Nephron progenitor cell (in vitro differentiated cells): ENCODE measurements around the gene TEX12.

ENCODE experiments used
- DNase-seq: peaks from one replicate; pipeline ENCODE4 v3.0.0; 2021
- H3K27ac Mint-ChIP-seq: 2 replicates; pipeline ENCODE4 v1.8.0; 2021; ENCODE audit warnings: mild to moderate bottlenecking, moderate library complexity, mixed read lengths
- H3K27me3 Mint-ChIP-seq: 2 replicates; pipeline ENCODE4 v1.8.0; 2021; ENCODE audit warnings: mild to moderate bottlenecking, low read depth, mixed read lengths; ENCODE audit not compliant: poor library complexity
- H3K36me3 Mint-ChIP-seq: 2 replicates; pipeline ENCODE4 v1.8.0; 2021; ENCODE audit warnings: low read depth, mixed read lengths
- H3K4me1 Mint-ChIP-seq: 2 replicates; pipeline ENCODE4 v1.8.0; 2021; ENCODE audit warnings: mixed read lengths
- H3K4me3 Mint-ChIP-seq: 2 replicates; pipeline ENCODE4 v1.8.0; 2021; ENCODE audit warnings: mild to moderate bottlenecking, moderate library complexity, mixed read lengths
- H3K9me3 Mint-ChIP-seq: 2 replicates; pipeline ENCODE4 v1.8.0; 2021; ENCODE audit warnings: mild to moderate bottlenecking, moderate library complexity, mixed read lengths
- TF ChIP-seq, protein P1 (sequence below): fragments of 200-600 bp; sonication (generic); IDR thresholded peaks from 2 replicates; pipeline ENCODE4 v1.5.0; 2021; ENCODE audit warnings: antibody characterized with exemption

Gene TEX12

DNA sequence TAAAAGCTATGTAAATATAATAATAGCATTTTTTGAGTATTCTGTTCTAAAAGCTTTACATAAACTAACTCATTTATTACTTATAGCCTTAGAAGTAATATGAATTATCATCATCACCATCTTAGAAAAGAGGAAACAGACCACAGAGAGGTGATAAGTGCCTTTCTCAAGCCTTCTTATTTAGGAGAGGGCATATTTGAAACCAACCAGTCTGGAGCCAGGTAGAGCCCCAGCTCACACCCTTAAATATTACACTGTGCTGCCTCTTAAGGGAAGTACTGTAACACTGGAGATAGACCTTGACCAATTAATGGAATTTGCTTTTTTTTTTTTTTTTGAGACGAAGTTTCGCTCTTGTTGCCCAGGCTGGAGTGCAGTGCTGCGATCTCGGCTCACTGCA is 10.4 kb downstream of the TEX12 start:
- peaks cover 11% of the 10 kb centered on the region for H3K9me3 Mint-ChIP-seq
- H3K4me1 Mint-ChIP-seq: peaks cover 35% of the 10 kb centered on the region
- peaks cover 7% of the 10 kb centered on the region for H3K36me3 Mint-ChIP-seq
- no peak overlapping the region for H3K27ac Mint-ChIP-seq
- H3K27me3 Mint-ChIP-seq: peaks cover 13% of the 10 kb centered on the region
- TF ChIP-seq, protein P1, sequence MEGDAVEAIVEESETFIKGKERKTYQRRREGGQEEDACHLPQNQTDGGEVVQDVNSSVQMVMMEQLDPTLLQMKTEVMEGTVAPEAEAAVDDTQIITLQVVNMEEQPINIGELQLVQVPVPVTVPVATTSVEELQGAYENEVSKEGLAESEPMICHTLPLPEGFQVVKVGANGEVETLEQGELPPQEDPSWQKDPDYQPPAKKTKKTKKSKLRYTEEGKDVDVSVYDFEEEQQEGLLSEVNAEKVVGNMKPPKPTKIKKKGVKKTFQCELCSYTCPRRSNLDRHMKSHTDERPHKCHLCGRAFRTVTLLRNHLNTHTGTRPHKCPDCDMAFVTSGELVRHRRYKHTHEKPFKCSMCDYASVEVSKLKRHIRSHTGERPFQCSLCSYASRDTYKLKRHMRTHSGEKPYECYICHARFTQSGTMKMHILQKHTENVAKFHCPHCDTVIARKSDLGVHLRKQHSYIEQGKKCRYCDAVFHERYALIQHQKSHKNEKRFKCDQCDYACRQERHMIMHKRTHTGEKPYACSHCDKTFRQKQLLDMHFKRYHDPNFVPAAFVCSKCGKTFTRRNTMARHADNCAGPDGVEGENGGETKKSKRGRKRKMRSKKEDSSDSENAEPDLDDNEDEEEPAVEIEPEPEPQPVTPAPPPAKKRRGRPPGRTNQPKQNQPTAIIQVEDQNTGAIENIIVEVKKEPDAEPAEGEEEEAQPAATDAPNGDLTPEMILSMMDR: no peak
- DNase-seq: no peak
- no peak overlapping the region for H3K4me3 Mint-ChIP-seq

DNA sequence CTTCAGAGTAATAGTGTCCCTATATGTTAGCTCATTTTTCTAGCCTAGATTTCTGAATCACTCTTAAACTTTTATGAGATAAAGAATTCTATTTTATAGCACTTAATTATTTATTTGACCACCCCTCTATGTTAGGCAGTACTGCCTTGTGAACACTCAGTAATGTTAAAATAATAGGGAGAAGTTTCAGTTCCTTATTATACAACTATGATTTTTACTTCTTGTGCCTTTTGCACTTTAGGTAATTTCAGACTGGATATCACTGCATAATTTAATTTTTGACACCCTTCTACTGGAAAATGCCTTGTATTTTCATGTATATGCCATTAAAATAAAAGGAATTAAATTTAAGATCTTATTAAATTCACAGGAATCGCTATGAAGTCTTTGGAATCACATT is 11.3 kb downstream of the TEX12 start:
- Mint-ChIP-seq H3K9me3 (peaks cover 11% of the 10 kb centered on the region), H3K4me3 (no peak overlapping the region), H3K4me1 (peaks cover 31% of the 10 kb centered on the region), H3K36me3 (peaks cover 7% of the 10 kb centered on the region), H3K27ac (no peak overlapping the region), H3K27me3 (peaks cover 15% of the 10 kb centered on the region)
- DNase-seq: no peak
- TF ChIP-seq, protein P1: no peak

DNA sequence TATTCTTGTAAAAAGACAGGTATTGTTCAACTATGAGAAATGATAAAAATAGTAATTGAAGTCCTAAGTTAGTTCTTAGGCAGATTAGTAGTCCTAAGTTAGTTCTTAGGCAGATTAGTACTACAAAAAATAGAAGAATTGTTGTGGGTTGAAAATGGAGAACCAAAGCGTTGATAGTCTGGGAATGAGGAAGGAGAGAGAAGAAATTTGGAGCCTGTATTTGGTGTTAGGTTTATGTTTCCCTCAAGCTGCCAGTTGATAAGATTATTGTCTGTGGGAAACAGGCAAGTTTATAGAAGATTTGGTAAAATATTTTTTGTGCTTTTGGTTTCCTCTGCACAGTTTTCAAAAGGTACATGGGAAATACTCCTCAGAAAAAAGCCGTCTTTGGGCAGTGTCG is 11.8 kb downstream of the TEX12 start:
- Mint-ChIP-seq H3K36me3 (peaks cover 7% of the 10 kb centered on the region), H3K4me1 (peaks cover 31% of the 10 kb centered on the region), H3K4me3 (no peak overlapping the region), H3K9me3 (peaks cover 11% of the 10 kb centered on the region), H3K27ac (no peak overlapping the region), H3K27me3 (peaks cover 15% of the 10 kb centered on the region)
- TF ChIP-seq, protein P1: no peak
- no peak for DNase-seq

DNA sequence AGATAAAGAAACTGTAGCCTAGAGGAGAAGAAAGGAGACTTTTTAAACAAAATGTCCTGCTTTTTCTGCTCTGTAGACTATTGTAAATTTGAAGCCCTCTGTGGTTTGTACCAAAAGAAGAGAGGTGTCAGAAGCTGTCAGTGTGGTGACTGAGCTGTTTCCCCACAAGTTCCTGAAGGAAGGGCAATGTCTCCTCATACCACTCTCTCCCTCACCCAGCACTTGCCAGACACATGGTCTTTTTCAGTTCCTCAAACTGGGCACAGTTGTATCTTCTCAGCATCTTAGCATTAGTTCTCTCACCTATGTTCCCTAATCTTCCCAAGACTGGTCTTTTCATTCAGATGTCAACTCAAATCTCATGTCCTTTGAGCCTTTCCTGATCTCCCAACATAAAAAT is 12.4 kb downstream of the TEX12 start:
- Mint-ChIP-seq H3K27me3 (peaks cover 15% of the 10 kb centered on the region), H3K36me3 (peaks cover 7% of the 10 kb centered on the region), H3K4me3 (no peak overlapping the region), H3K4me1 (peaks cover 28% of the 10 kb centered on the region), H3K27ac (no peak overlapping the region), H3K9me3 (peaks cover 11% of the 10 kb centered on the region)
- no peak for DNase-seq
- TF ChIP-seq, protein P1: no peak

DNA sequence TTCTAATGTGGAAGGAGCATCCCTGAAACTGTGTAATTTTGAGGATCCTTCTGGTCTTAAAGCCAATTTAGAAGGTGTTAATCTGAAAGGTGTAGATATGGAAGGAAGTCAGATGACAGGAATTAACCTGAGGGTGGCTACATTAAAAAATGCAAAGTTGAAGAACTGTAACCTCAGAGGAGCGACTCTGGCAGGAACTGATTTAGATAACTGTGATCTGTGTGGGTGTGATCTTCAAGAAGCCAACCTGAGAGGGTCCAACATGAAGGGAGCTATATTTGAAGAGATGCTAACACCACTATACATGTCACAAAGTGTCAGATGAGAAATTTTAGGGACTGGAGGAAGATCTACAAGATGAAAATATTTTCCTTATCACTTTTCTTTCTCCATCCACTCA is 15.7 kb downstream of the TEX12 start:
- Mint-ChIP-seq H3K4me3 (no peak overlapping the region), H3K4me1 (peaks cover 7% of the 10 kb centered on the region), H3K9me3 (peaks cover 11% of the 10 kb centered on the region), H3K27me3 (peaks cover 7% of the 10 kb centered on the region), H3K27ac (no peak overlapping the region), H3K36me3 (peaks cover 7% of the 10 kb centered on the region)
- no peak for DNase-seq
- TF ChIP-seq, protein P1: no peak

DNA sequence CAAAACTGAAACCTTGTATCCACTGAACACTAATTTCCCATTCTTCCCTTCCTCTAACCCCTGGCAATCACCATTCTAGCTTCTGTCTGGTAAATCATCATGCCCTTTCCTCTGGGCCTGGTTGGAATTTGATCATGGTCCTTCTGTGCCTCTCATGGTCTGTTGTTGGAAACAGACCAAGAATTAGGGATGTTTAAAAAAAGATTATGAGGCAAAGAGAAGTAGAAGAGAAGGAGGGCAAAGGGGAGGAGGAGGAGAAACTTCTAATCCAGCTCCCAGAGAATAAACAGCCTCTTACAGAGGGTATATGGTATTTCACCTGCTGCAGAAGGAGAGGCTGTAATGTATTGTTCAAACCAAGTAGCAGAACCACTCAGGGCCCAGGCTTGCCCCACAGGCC is 18.7 kb downstream of the TEX12 start:
- Mint-ChIP-seq H3K27me3 (peaks cover 16% of the 10 kb centered on the region), H3K9me3 (peaks cover 8% of the 10 kb centered on the region), H3K27ac (no peak overlapping the region), H3K36me3 (peaks cover 2% of the 10 kb centered on the region), H3K4me1 (peaks cover under 1% of the 10 kb centered on the region), H3K4me3 (no peak overlapping the region)
- TF ChIP-seq, protein P1: no peak
- DNase-seq: no peak
